NOMO-1 (cell line): ENCODE results near the gene FAM90A1.
"Not testable (repeated sequence)": the region's sequence is repeated elsewhere in the genome, so short reads cannot be mapped to it uniquely, and the experiment has no call there.

ENCODE experiments used
- DNase-seq, 2 experiments: peaks; one replicate each; lab custom pipeline; 2025; ENCODE audit not compliant: unreplicated experiment in 2 of 2; lab: John Stamatoyannopoulos, UW

Gene FAM90A1

GRCh38 chr12:8179989-8180585 lies 47.3 kb downstream of the FAM90A1 start:
- peak; percentile 60 to 61 for DNase-seq

- DNase-seq = not testable (repeated sequence)
Measured at GRCh38 chr12:8172911-8173310, 54.5 kb downstream of the FAM90A1 start.
